HL-60 (cell line): ENCODE results near the gene CSNK1D.

Source experiments
- DNase-seq, 2 experiments: peaks; one replicate each; pipeline ENCODE4 v3.0.0-alpha.2; 2010 to 2020; ENCODE audit warnings: low read depth in 1 of 2, low spot score in 1 of 2
- H3K27ac ChIP-seq: fragments of 250-450 bp; sonication (Bioruptor Pico); replicated peaks from 2 replicates; pipeline ENCODE4 v1.5.1; 2020; ENCODE audit warnings: mild to moderate bottlenecking, moderate library complexity
- H3K27me3 ChIP-seq: fragments of 250-450 bp; sonication (Bioruptor Pico); 2 replicates; pipeline ENCODE4 v1.5.1; 2021; ENCODE audit warnings: mild to moderate bottlenecking, moderate library complexity; ENCODE audit not compliant: insufficient read depth, poor library complexity, severe bottlenecking
- H3K4me3 ChIP-seq: replicated peaks from 2 replicates; pipeline ENCODE4 v1.5.1; 2011; ENCODE audit warnings: mild to moderate bottlenecking, control low read depth, low read length; ENCODE audit not compliant: insufficient read depth
- GABPA ChIP-seq: IDR thresholded peaks from 2 replicates; pipeline ENCODE4 v1.6.1; 2012; ENCODE audit warnings: low read depth
- POLR2AphosphoS5 ChIP-seq: IDR thresholded peaks from 2 replicates; pipeline ENCODE4 v1.6.1; 2012; ENCODE audit warnings: low read depth
- SPI1 ChIP-seq: IDR thresholded peaks from 2 replicates; pipeline ENCODE4 v1.6.1; 2012; ENCODE audit warnings: low read depth, mild to moderate bottlenecking, borderline replicate concordance
- TF ChIP-seq, protein P1 (sequence below): IDR thresholded peaks from 2 replicates; pipeline ENCODE4 v1.6.1; 2012; ENCODE audit warnings: low read depth; ENCODE audit not compliant: insufficient replicate concordance
- TF ChIP-seq, protein P2 (sequence below): IDR thresholded peaks from one replicate; pipeline ENCODE4 v1.5.1; 2011; ENCODE audit warnings: low read length, control low read depth, inconsistent platforms; ENCODE audit not compliant: insufficient read depth

The CSNK1D gene

DNA sequence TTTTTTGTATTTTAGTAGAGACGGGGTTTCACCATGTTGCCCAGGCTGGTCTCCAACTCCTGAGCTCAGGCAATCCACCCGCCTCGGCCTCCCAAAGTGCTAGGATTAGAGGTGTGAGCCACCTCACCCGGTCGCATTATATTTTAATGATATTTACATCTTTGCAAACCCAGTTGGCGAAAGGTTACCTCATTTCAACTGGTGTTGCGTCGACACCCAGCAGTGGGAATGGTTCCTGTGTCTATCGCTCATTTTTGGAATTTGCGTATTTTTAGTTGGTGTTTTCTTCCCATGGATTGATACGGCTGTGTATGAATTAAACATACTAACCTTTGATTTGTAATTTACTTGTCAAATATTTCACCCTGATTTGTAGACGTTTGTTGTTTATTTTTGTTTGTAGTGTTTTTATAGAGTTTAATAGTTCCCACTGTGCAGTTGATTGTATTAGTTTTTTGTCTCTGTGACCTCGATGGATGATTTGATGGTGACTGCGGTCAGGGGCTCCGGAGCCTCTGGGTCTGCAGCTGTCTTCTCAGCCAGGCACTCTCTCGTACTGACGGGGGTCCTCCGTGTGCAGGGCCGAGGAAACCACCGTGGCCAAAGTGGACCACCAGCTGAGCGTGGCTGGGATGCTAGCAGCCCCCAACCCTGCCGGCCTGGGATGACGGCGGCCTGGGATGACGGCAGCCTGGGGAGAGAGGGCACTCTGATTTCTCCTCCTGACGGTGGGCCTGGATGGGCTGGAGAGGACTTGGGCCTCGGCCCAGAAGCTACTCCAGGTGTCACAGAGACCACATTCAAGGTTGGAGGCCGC, 39.9 kb upstream of the CSNK1D start:
- H3K27ac ChIP-seq, result no peak overlapping the region
- H3K4me3 ChIP-seq, result no peak overlapping the region
- TF ChIP-seq GABPA (no peak), SPI1 (no peak), POLR2AphosphoS5 (no peak)
- TF ChIP-seq, protein P1, sequence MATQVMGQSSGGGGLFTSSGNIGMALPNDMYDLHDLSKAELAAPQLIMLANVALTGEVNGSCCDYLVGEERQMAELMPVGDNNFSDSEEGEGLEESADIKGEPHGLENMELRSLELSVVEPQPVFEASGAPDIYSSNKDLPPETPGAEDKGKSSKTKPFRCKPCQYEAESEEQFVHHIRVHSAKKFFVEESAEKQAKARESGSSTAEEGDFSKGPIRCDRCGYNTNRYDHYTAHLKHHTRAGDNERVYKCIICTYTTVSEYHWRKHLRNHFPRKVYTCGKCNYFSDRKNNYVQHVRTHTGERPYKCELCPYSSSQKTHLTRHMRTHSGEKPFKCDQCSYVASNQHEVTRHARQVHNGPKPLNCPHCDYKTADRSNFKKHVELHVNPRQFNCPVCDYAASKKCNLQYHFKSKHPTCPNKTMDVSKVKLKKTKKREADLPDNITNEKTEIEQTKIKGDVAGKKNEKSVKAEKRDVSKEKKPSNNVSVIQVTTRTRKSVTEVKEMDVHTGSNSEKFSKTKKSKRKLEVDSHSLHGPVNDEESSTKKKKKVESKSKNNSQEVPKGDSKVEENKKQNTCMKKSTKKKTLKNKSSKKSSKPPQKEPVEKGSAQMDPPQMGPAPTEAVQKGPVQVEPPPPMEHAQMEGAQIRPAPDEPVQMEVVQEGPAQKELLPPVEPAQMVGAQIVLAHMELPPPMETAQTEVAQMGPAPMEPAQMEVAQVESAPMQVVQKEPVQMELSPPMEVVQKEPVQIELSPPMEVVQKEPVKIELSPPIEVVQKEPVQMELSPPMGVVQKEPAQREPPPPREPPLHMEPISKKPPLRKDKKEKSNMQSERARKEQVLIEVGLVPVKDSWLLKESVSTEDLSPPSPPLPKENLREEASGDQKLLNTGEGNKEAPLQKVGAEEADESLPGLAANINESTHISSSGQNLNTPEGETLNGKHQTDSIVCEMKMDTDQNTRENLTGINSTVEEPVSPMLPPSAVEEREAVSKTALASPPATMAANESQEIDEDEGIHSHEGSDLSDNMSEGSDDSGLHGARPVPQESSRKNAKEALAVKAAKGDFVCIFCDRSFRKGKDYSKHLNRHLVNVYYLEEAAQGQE, result no peak
- TF ChIP-seq, protein P2, sequence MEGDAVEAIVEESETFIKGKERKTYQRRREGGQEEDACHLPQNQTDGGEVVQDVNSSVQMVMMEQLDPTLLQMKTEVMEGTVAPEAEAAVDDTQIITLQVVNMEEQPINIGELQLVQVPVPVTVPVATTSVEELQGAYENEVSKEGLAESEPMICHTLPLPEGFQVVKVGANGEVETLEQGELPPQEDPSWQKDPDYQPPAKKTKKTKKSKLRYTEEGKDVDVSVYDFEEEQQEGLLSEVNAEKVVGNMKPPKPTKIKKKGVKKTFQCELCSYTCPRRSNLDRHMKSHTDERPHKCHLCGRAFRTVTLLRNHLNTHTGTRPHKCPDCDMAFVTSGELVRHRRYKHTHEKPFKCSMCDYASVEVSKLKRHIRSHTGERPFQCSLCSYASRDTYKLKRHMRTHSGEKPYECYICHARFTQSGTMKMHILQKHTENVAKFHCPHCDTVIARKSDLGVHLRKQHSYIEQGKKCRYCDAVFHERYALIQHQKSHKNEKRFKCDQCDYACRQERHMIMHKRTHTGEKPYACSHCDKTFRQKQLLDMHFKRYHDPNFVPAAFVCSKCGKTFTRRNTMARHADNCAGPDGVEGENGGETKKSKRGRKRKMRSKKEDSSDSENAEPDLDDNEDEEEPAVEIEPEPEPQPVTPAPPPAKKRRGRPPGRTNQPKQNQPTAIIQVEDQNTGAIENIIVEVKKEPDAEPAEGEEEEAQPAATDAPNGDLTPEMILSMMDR, result no peak
- H3K27me3 ChIP-seq, result peaks cover 7% of the 10 kb centered on the region
- no peak for DNase-seq

DNA sequence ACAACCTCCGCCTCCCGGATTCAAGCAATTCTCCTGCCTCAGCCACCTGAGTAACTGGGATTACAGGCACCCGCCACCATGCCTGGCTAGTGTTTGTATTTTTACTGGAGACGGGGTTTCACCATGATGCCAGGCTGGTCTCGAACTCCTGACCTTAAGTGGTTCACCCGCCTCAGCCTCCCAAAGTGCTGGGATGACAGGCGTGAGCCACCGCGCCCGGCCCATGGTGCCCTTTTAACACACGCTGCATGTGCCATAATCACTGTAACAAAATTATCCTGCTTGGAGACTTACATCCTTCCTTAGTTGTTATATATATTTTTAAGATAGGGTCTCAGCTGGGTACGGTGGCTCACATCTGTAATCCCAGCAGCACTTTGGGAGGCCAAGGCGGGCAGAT, 38.5 kb upstream of the CSNK1D start:
- H3K27ac ChIP-seq, result no peak overlapping the region
- no peak overlapping the region for H3K4me3 ChIP-seq
- H3K27me3 ChIP-seq, result peaks cover 7% of the 10 kb centered on the region
- no peak for DNase-seq
- TF ChIP-seq SPI1 (no peak), GABPA (no peak), POLR2AphosphoS5 (no peak)
- TF ChIP-seq, protein P2, result no peak
- TF ChIP-seq, protein P1, result no peak

DNA sequence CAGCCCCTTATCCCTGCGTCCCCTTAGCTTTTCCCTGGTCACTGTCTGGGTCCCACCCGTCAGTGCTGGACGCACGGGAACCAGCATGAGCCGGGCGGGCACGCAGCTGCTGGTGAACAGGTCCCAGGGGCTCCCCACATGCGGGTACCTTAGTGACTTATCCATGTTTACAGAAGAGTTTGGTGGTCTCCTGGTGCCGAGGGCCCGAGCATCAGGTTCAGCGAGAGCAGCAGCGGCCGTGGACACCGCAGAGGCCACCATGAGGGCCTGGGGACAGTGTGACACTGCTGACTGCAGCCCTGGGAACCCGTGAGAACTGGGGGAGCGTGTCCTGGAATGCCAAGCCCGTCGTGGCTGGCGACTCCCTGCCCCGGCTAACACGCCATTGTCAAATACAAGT, 37.4 kb upstream of the CSNK1D start:
- no peak for DNase-seq
- H3K27me3 ChIP-seq, result peaks cover 3% of the 10 kb centered on the region
- no peak overlapping the region for H3K27ac ChIP-seq
- H3K4me3 ChIP-seq, result no peak overlapping the region
- no peak for TF ChIP-seq SPI1
- no peak for TF ChIP-seq GABPA
- TF ChIP-seq, protein P1, result no peak
- TF ChIP-seq POLR2AphosphoS5, result no peak
- TF ChIP-seq, protein P2, result no peak
